Measurements from ENCODE around the gene MAP3K20. TPM values are rescaled to one million over a fixed set of nuclear protein-coding genes. Genes with fewer than 3 reads are reported as not detected.
A peak's percentile ranks its signal among the peaks of the same experiment; 100 is the strongest.

The MAP3K20 gene
- total and polyA plus RNA-seq, 3 experiments from 2014 or later, result 1.9 to 14.1 (median 11.2) TPM

DNA sequence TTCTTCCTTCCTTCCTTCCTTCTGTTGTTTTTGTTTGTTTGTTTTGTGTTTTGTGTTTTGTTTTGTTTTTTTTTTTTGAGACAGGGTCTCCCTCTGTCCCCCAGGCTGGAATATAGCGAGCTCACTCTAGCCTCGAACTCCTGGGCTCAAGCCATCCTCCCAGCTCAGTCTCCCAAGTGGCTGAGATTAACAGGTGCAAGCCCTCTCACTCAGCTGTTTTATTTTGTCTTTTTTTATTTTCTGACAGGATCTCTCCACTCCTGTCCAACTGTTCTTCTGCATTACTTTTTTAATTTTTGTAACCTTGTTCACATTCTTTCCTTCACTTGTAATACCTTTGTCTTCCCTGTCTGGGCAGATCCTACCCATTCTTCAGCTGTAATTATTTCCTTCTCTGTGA, 23.6 kb downstream of the MAP3K20 start:
- H3K4me3 Mint-ChIP-seq, result no peak overlapping the region
- H3K27me3 Mint-ChIP-seq, result no peaks in the 10 kb centered on the region
- POLR2A ChIA-PET, result no interaction called here
- H3K27me3 ChIP-seq (ENCODE audit: insufficient read depth, low read length, poor library complexity, severe bottlenecking), result no peaks in the 10 kb centered on the region
- H3K36me3 ChIP-seq (ENCODE audit: insufficient read depth, low read length), result no peaks in the 10 kb centered on the region
- no peaks in the 10 kb centered on the region for H3K9me3 ChIP-seq (ENCODE audit: low read length)
- DNase-seq, result no peak
- H3K27ac Mint-ChIP-seq, result no peak overlapping the region
- H3K4me1 Mint-ChIP-seq, result peaks cover 10 to 28% (median 27%) of the 10 kb centered on the region in 3 donors
- H3K4me3 ChIP-seq (ENCODE audit: low read length), result no peak overlapping the region
- CTCF ChIA-PET, result no interaction called here
- H3K4me1 ChIP-seq (ENCODE audit: insufficient read depth, low read length), result no peaks in the 10 kb centered on the region
- no peak overlapping the region for H3K27ac ChIP-seq (ENCODE audit: low read depth, low read length)
- H3K9me3 Mint-ChIP-seq, result no peaks in the 10 kb centered on the region
- H3K36me3 Mint-ChIP-seq, result peaks cover 0 to 2% (median 0%) of the 10 kb centered on the region in 3 donors

DNA sequence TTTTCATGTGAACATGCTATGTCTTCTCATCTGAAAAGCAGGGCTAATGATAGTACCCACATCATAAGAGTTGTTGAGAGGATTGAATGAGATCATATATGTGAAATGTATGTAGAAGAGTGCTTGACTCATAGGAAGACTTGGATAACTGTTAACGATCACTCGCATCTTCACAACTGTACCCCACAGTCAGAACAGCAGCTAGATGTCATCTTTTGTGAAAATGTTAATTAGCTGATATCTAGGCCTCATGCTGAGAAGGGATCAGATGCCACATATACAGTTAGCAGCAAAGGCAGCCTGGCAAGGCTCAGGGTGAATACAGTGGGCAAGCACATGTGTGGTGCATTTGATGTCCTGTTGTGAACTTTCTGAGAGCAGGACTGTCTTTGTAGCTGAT, 24.2 kb downstream of the MAP3K20 start:
- DNase-seq, result no peak
- H3K27ac ChIP-seq (ENCODE audit: low read depth, low read length), result no peak overlapping the region
- Mint-ChIP-seq H3K9me3 (no peaks in the 10 kb centered on the region), H3K36me3 (peaks cover 0 to 2% (median 0%) of the 10 kb centered on the region in 3 donors), H3K27ac (no peak overlapping the region), H3K4me1 (peaks cover 10 to 28% (median 28%) of the 10 kb centered on the region in 3 donors), H3K4me3 (no peak overlapping the region), H3K27me3 (no peaks in the 10 kb centered on the region)
- H3K4me1 ChIP-seq (ENCODE audit: insufficient read depth, low read length), result no peaks in the 10 kb centered on the region
- CTCF ChIA-PET, result no interaction called here
- H3K9me3 ChIP-seq (ENCODE audit: low read length), result no peaks in the 10 kb centered on the region
- POLR2A ChIA-PET, result no interaction called here
- H3K36me3 ChIP-seq (ENCODE audit: insufficient read depth, low read length), result no peaks in the 10 kb centered on the region
- H3K4me3 ChIP-seq (ENCODE audit: low read length), result no peak overlapping the region
- H3K27me3 ChIP-seq (ENCODE audit: insufficient read depth, low read length, poor library complexity, severe bottlenecking), result no peaks in the 10 kb centered on the region

DNA sequence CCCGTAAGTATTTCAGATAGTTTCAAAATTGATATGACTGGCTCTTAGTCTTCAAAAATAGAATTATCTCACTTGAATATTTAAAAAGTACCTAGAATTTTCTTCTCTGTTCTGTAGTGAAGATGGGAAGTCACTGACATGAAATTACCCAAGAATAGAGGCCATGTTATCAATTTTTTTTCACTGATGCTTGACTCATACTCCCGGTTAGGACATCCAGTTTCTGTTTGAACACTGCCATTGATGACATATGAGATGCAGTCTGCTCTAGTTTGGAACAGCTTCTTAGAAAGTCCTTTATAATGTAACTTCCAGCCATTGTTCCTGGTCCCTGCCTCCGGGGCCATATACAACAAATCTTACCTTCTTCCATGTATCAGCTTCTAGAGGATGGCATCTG, 26.0 kb downstream of the MAP3K20 start:
- no peak overlapping the region for H3K27ac ChIP-seq (ENCODE audit: low read depth, low read length)
- no peaks in the 10 kb centered on the region for H3K9me3 Mint-ChIP-seq
- peak overlapping the region in 1 of 8 donors; percentile 19 for H3K27ac Mint-ChIP-seq
- CTCF ChIA-PET, result no interaction called here
- H3K4me1 ChIP-seq (ENCODE audit: insufficient read depth, low read length), result no peaks in the 10 kb centered on the region
- no peak overlapping the region for H3K4me3 ChIP-seq (ENCODE audit: low read length)
- POLR2A ChIA-PET, result no interaction called here
- H3K27me3 ChIP-seq (ENCODE audit: insufficient read depth, low read length, poor library complexity, severe bottlenecking), result no peaks in the 10 kb centered on the region
- peaks cover 10 to 28% (median 28%) of the 10 kb centered on the region in 3 donors for H3K4me1 Mint-ChIP-seq
- peak overlapping the region in 4 of 7 donors; percentile 4 to 36 (median 21) for H3K4me3 Mint-ChIP-seq
- no peaks in the 10 kb centered on the region for H3K36me3 ChIP-seq (ENCODE audit: insufficient read depth, low read length)
- H3K9me3 ChIP-seq (ENCODE audit: low read length), result no peaks in the 10 kb centered on the region
- DNase-seq, result no peak
- H3K36me3 Mint-ChIP-seq, result peaks cover 0 to 2% (median under 1%) of the 10 kb centered on the region in 3 donors
- H3K27me3 Mint-ChIP-seq, result no peaks in the 10 kb centered on the region

DNA sequence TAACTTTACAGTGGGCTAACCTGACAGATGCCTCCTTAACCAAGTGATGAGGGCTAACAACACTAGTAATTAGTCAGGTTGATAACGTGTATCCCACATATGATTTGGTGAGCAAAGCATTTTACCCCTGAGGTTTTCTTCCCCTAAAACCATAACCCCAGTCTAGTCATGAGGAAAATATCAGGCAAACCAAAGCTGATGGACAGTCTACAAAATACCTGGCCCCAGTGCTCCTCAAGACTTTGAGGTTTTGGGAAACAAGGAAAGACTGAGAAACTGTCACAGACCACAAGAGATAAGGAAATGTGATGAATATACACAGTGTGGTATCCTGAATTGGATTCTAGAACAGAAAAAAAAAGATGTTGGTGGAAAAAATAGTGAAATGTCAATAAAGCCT, 28.5 kb downstream of the MAP3K20 start:
- no peak for DNase-seq
- ChIA-PET CTCF (no interaction called here), POLR2A (no interaction called here)
- Mint-ChIP-seq H3K27ac (no peak overlapping the region), H3K27me3 (no peaks in the 10 kb centered on the region), H3K4me3 (no peak overlapping the region), H3K36me3 (peaks cover 0 to 2% (median 0%) of the 10 kb centered on the region in 3 donors), H3K4me1 (peaks cover 10 to 28% (median 28%) of the 10 kb centered on the region in 3 donors), H3K9me3 (no peaks in the 10 kb centered on the region)
- Histone ChIP-seq H3K4me3 (ENCODE audit: low read length) (no peak overlapping the region), H3K4me1 (ENCODE audit: insufficient read depth, low read length) (no peaks in the 10 kb centered on the region), H3K36me3 (ENCODE audit: insufficient read depth, low read length) (no peaks in the 10 kb centered on the region), H3K27me3 (ENCODE audit: insufficient read depth, low read length, poor library complexity, severe bottlenecking) (no peaks in the 10 kb centered on the region), H3K27ac (ENCODE audit: low read depth, low read length) (no peak overlapping the region), H3K9me3 (ENCODE audit: low read length) (no peaks in the 10 kb centered on the region)

GRCh38 chr2:173106959-173107628, 31.4 kb downstream of the MAP3K20 start:
- H3K4me3 Mint-ChIP-seq, result no peak overlapping the region
- H3K27me3 Mint-ChIP-seq, result no peaks in the 10 kb centered on the region
- ChIA-PET POLR2A (no interaction called here), CTCF (no interaction called here)
- Histone ChIP-seq H3K4me1 (ENCODE audit: insufficient read depth, low read length) (no peaks in the 10 kb centered on the region), H3K4me3 (ENCODE audit: low read length) (no peak overlapping the region), H3K27ac (ENCODE audit: low read depth, low read length) (no peak overlapping the region), H3K27me3 (ENCODE audit: insufficient read depth, low read length, poor library complexity, severe bottlenecking) (no peaks in the 10 kb centered on the region), H3K36me3 (ENCODE audit: insufficient read depth, low read length) (no peaks in the 10 kb centered on the region), H3K9me3 (ENCODE audit: low read length) (no peaks in the 10 kb centered on the region)
- H3K9me3 Mint-ChIP-seq, result no peaks in the 10 kb centered on the region
- peak overlapping the region in 2 of 8 donors; percentile 3 to 10 for H3K27ac Mint-ChIP-seq
- H3K4me1 Mint-ChIP-seq, result peaks cover 4 to 22% (median 19%) of the 10 kb centered on the region in 3 donors
- DNase-seq, result no peak
- H3K36me3 Mint-ChIP-seq, result peaks cover 0 to 2% (median 0%) of the 10 kb centered on the region in 3 donors

DNA sequence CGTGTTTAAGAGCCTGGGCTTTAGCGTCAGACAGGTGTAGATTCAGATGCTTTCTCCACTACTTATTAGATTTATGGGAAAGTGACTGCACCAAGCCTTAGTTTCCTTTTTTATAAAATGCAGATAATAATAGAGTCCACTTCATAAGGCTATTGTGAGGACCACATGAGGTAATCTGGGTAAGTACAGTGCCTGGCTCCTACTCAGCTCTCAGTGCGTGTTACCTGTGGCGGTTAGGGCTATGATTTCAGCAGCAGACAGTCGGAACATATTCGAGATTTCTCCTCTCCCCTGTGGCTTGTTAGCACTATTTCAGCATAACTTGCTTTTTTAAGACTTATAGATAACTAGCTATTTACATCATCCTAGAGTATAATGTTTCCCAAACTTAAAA, 32.0 kb downstream of the MAP3K20 start:
- H3K27me3 ChIP-seq (ENCODE audit: insufficient read depth, low read length, poor library complexity, severe bottlenecking), result no peaks in the 10 kb centered on the region
- peaks cover 0 to 2% (median 0%) of the 10 kb centered on the region in 3 donors for H3K36me3 Mint-ChIP-seq
- H3K27me3 Mint-ChIP-seq, result no peaks in the 10 kb centered on the region
- no peak overlapping the region for H3K27ac Mint-ChIP-seq
- H3K4me1 ChIP-seq (ENCODE audit: insufficient read depth, low read length), result no peaks in the 10 kb centered on the region
- no peak overlapping the region for H3K4me3 Mint-ChIP-seq
- DNase-seq, result no peak
- H3K4me1 Mint-ChIP-seq, result peaks cover 4 to 17% (median 14%) of the 10 kb centered on the region in 3 donors
- H3K4me3 ChIP-seq (ENCODE audit: low read length), result no peak overlapping the region
- no peak overlapping the region for H3K27ac ChIP-seq (ENCODE audit: low read depth, low read length)
- ChIA-PET CTCF (no interaction called here), POLR2A (no interaction called here)
- no peaks in the 10 kb centered on the region for H3K36me3 ChIP-seq (ENCODE audit: insufficient read depth, low read length)
- H3K9me3 Mint-ChIP-seq, result no peaks in the 10 kb centered on the region
- H3K9me3 ChIP-seq (ENCODE audit: low read length), result no peaks in the 10 kb centered on the region

GRCh38 chr2:173109253-173110188, 33.9 kb downstream of the MAP3K20 start:
- no peak for DNase-seq
- Mint-ChIP-seq H3K4me1 (peaks cover 0 to 3% (median 0%) of the 10 kb centered on the region in 3 donors), H3K4me3 (no peak overlapping the region), H3K9me3 (no peaks in the 10 kb centered on the region), H3K27me3 (no peaks in the 10 kb centered on the region), H3K27ac (no peak overlapping the region), H3K36me3 (peaks cover 0 to 2% (median 0%) of the 10 kb centered on the region in 3 donors)
- POLR2A ChIA-PET, result no interaction called here
- Histone ChIP-seq H3K4me1 (ENCODE audit: insufficient read depth, low read length) (no peaks in the 10 kb centered on the region), H3K4me3 (ENCODE audit: low read length) (no peak overlapping the region), H3K27me3 (ENCODE audit: insufficient read depth, low read length, poor library complexity, severe bottlenecking) (no peaks in the 10 kb centered on the region), H3K27ac (ENCODE audit: low read depth, low read length) (no peak overlapping the region), H3K9me3 (ENCODE audit: low read length) (no peaks in the 10 kb centered on the region), H3K36me3 (ENCODE audit: insufficient read depth, low read length) (no peaks in the 10 kb centered on the region)
- CTCF ChIA-PET, result no interaction called here

- H3K9me3 ChIP-seq (ENCODE audit: low read length), result no peaks in the 10 kb centered on the region
- no peak overlapping the region for H3K4me3 ChIP-seq (ENCODE audit: low read length)
- CTCF ChIA-PET, result no interaction called here
- H3K4me3 Mint-ChIP-seq, result no peak overlapping the region
- H3K36me3 ChIP-seq (ENCODE audit: insufficient read depth, low read length), result no peaks in the 10 kb centered on the region
- H3K27ac Mint-ChIP-seq, result no peak overlapping the region
- POLR2A ChIA-PET, result no interaction called here
- H3K27me3 Mint-ChIP-seq, result no peaks in the 10 kb centered on the region
- no peaks in the 10 kb centered on the region for H3K4me1 Mint-ChIP-seq
- no peaks in the 10 kb centered on the region for H3K27me3 ChIP-seq (ENCODE audit: insufficient read depth, low read length, poor library complexity, severe bottlenecking)
- no peak overlapping the region for H3K27ac ChIP-seq (ENCODE audit: low read depth, low read length)
- DNase-seq, result no peak
- no peaks in the 10 kb centered on the region for H3K9me3 Mint-ChIP-seq
- H3K4me1 ChIP-seq (ENCODE audit: insufficient read depth, low read length), result no peaks in the 10 kb centered on the region
- H3K36me3 Mint-ChIP-seq, result peaks cover 0 to 2% (median 0%) of the 10 kb centered on the region in 3 donors
Measured at GRCh38 chr2:173117678-173118077, 42.0 kb downstream of the MAP3K20 start.
